GM21390 (cell line): Measurements from ENCODE around the gene NDUFB7.
"Not testable (repeated sequence)": the region's sequence is repeated elsewhere in the genome, so short reads cannot be mapped to it uniquely, and the experiment has no call there.

ENCODE experiments used
- ATAC-seq: cut with Tn5 transposase; IDR thresholded peaks from one replicate; pipeline ENCODE4 v1.9.1; 2021; ENCODE audit not compliant: unreplicated experiment

The NDUFB7 gene

GRCh38 chr19:14575428-14575980 lies 3.6 kb upstream of the NDUFB7 start:
- ATAC-seq: no peak

GRCh38 chr19:14570864-14571527 lies 870 bp downstream of the NDUFB7 start:
- no peak for ATAC-seq

GRCh38 chr19:14567079-14567478 lies 4.8 kb downstream of the NDUFB7 start:
- no peak for ATAC-seq

GRCh38 chr19:14566712-14567077 lies 5.2 kb downstream of the NDUFB7 start:
- no peak for ATAC-seq

- no peak for ATAC-seq
These were observed 5.8 kb downstream of the NDUFB7 start for GRCh38 chr19:14565765-14566711.

DNA sequence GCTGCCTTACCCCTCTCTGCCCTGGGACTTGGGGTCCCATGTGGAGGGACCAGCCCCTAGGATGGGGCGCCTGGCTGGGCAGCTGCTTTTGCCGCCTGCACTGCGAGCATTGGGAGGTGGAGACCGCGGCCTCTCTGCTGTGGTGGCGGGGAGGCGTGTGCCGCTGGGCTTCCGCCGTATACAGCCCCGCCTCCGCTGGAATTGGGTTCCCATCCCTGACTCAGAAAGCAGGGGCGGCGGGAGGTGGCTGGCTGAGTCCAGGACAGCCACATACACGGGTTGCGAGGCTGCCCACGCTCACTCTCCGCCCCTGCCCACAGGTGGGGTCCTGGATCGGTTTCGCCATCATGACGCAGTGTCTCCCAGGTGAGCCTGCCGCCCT lies 6.6 kb downstream of the NDUFB7 start:
- no peak for ATAC-seq

GRCh38 chr19:14564652-14565297 lies 7.1 kb downstream of the NDUFB7 start:
- not testable (repeated sequence) for ATAC-seq

DNA sequence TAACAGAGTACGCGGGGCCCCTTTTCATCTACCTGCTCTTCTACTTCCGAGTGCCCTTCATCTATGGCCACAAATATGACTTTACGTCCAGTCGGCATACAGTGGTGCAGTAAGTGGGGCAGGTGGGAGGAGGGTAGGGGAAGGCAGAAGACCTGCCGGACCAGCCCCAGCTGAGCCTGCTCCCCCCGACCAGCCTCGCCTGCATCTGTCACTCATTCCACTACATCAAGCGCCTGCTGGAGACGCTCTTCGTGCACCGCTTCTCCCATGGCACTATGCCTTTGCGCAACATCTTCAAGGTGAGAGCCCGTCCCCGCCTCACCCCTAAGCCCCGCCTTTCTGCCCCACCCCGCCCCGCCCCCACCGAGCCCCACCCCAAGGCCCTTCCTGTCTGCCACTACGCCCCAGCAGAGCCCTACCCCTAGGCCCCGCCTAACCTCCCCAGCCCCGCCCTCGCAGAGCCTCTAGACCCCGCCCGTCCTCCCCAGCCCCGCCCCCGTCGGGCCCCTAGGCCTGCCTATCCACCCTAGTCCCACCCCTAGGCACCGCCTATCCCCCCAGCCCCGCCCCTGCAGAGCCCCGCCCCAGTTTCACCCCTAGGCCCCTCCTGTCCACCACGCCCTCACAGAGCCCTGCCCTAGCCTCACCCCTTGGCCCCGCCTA lies 7.7 kb downstream of the NDUFB7 start:
- no peak for ATAC-seq

- ATAC-seq: no peak
These were observed 8.3 kb downstream of the NDUFB7 start for GRCh38 chr19:14563590-14563926.

DNA sequence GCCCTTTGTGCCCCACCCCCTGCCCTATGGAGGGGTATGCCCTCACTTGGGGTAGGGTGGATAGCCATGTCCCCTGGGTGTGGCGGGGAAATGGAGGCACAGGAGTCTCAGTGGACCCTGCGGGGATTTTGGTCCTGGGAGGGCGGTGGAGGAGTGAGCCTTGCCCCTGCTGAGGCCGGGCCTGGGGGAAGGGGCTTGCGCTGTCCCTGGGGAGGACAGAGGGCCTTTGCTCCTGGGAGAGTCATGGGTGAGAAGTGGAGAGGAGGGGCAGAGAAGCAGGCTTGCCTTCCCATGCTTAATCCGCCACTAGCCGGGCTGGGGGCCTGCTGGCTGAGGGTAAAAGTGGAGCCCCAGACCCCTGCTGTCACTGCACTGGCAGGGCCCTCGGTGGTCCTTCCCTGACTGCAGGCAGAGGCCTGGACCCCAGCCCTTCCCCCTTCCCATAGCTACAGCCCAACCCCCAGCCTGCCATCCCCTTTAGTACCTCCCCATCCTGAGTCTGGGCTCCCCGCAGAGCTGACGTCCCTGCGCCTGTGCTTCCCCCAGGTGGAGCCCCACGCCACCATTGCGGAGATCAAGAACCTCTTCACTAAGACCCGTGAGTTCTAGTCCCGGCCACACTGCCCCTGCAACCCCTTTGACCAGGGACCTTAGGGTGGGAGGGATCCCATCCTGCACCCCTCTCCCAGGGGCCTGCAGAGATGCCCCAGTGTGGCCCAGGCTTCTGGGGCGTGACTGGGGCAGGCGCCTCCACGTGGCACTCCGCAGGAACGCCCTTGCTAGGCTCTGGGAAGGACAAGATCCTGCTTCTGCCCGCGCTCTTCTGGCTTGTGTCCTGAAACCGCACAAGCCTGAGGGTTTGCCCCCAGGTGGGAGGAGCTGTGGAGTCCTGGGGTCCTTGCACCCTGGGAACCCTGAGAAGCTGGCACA lies 8.9 kb downstream of the NDUFB7 start:
- no peak for ATAC-seq

DNA sequence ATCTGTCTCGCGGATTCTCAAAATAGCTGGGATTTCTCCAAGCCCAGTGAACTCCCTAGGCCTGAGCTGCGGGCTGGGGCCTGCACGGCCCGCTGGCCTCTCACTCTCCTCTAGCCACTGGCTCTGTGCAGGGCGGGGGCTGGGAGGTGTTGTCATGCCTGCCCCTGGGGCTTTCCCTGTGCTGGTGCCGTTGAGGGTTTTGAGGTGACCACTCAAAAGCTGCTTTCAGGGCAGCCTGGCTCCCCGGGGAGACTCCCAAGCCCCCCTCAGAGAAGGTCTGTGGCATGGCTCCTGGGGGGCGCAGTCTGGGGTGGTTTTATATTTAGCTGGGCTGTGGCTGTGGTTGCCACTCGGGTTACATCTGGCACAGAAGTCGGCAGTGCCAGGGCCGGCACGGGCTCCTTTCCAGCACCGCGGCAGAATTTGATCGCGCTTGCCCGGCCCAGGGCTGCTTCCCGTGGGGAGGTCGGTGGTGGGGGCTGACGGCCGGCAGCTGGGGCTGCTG lies 10.0 kb downstream of the NDUFB7 start:
- no peak for ATAC-seq

GRCh38 chr19:14561249-14561648 lies 10.6 kb downstream of the NDUFB7 start:
- no peak for ATAC-seq

DNA sequence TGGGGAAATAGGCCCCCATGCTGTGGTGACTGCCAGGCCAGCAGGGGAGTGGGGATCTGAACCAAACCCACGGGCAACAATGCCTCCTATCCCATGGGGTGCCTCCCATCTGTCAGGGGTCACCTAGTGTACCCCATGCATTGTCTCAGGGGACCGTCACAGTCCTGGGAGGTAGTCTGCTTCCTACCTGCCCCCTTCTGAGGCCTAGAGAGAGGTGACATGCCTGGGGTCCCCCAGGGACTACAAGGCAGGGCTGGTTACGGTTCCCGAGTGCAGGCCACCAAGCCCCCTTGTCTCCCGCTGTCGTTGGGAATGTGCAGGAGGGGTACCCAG lies 11.1 kb downstream of the NDUFB7 start:
- ATAC-seq: no peak

DNA sequence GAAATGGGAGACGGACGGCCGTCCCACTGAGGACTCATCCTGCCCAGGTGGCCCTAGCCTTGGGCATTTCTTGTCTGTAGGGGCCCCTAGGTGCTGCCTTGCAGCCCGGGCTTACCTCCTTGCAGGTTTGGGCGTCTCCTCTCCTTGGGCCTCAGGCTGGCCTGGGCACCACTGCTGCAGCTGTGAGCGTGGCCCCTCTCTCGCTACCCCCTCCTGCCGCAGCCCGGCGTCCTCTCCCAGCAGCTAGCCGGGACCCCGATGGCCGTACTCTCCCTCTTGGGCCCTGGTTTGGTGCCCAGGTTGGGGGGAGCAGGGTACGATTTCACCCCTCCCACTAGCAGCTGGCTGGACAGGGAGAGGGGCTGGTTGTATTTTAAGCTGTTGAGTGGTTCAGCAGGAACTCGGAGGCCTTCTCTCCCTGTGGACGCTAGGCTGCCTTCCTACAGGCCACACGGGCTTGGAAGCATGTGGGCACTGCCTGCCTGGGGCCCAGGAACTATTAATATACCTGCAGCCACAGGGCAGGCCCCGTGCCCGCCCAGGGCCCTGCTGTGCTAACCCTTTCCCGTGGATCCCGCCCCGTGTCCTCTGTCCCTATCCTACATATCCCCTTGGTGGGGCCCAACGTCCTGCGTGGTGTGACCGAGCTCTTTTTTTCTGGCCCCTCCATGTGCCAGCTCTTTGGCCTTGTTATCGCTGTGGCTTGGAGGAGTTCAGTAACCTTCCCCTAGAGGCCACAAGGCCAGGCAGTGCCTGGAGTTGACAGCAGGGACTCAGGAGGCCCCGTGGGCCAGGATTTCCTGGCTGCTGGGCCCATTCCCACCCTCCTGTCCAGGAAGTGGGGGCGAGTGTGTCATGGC lies 11.7 kb downstream of the NDUFB7 start:
- no peak for ATAC-seq

GRCh38 chr19:14558370-14559066 lies 13.3 kb downstream of the NDUFB7 start:
- ATAC-seq: no peak

GRCh38 chr19:14556662-14557188 lies 15.1 kb downstream of the NDUFB7 start:
- ATAC-seq: no peak

DNA sequence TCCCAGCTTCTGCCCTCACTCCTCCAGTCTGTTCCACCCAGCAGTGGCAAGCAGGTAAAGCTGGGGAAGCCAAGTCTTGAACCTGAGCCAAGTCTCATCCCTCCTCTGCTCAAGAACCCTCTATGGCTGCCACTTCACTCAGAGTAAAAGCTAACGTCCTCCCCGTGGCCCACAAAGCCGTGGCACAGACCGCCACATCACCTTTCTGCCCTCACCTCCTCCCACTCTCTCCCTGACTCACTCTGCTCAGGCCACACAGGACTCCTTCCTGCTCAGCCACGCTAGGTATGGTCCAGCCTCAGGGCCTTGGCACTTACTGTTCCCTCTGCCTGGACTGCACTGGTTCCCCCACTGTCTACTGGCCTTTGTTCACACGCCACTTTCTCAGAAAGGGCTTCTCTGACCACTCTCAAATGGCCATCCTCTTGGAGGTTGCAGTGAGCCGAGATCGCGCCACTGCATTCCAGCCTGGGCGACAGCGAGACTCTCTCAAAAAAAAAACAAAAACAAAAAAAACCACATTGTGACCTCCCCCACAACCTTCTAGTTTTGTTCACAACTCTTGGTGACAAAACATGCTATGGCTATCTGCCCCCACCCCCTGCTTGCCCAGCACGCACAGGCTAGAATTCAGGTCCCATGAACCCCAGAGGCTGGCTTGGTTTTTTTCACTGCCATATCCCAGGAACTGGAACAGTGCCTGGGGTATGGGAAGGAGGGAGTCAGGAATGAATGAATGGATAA lies 15.8 kb downstream of the NDUFB7 start:
- ATAC-seq: no peak
